Loucy (cell line): ENCODE measurements around the gene DCAKD.

Experiments used
- H2AFZ ChIP-seq: fragments of 200-600 bp; sonication (generic); 2 replicates; pipeline ENCODE4 v1.6.0; 2016; ENCODE audit warnings: antibody characterized with exemption, mild to moderate bottlenecking, low read length, moderate library complexity
- H3F3A ChIP-seq: fragments of 200-600 bp; 2 replicates; pipeline ENCODE4 v1.6.0; 2016; ENCODE audit warnings: antibody characterized with exemption, low read depth, mild to moderate bottlenecking
- H3K27me3 ChIP-seq: fragments of 200-600 bp; sonication (generic); 2 replicates; pipeline ENCODE4 v1.6.1; 2014; ENCODE audit warnings: low read length, mild to moderate bottlenecking; ENCODE audit not compliant: insufficient read depth, poor library complexity, severe bottlenecking
- H3K36me3 ChIP-seq: fragments of 200-600 bp; sonication (generic); 2 replicates; pipeline ENCODE4 v1.6.1; 2016; ENCODE audit warnings: low read length; ENCODE audit not compliant: insufficient read depth
- H3K4me1 ChIP-seq: fragments of 200-600 bp; sonication (generic); 2 replicates; pipeline ENCODE4 v1.5.1; 2014; ENCODE audit warnings: low read length, mild to moderate bottlenecking; ENCODE audit not compliant: insufficient read depth, poor library complexity, severe bottlenecking
- H3K4me2 ChIP-seq: fragments of 200-600 bp; sonication (generic); 2 replicates; pipeline ENCODE4 v1.6.0; 2014; ENCODE audit warnings: antibody characterized with exemption, low read length, low read depth, mild to moderate bottlenecking; ENCODE audit not compliant: poor library complexity, severe bottlenecking
- H3K4me3 ChIP-seq: fragments of 200-600 bp; sonication (generic); 2 replicates; pipeline ENCODE4 v1.5.1; 2014; ENCODE audit warnings: low read length, mild to moderate bottlenecking, mixed read lengths; ENCODE audit not compliant: poor library complexity, severe bottlenecking
- H3K79me2 ChIP-seq: fragments of 200-600 bp; sonication (generic); 2 replicates; pipeline ENCODE4 v1.6.1; 2014; ENCODE audit warnings: low read length; ENCODE audit not compliant: insufficient read depth
- H3K9ac ChIP-seq: fragments of 200-600 bp; sonication (generic); 2 replicates; pipeline ENCODE4 v1.6.0; 2014; ENCODE audit warnings: mild to moderate bottlenecking, low read depth, low read length, moderate library complexity; ENCODE audit not compliant: poor library complexity, severe bottlenecking
- H3K9me2 ChIP-seq: fragments of 200-600 bp; sonication (generic); replicated peaks from 2 replicates; pipeline ENCODE4 v1.6.1; 2016; ENCODE audit warnings: low read depth, low read length, mixed read lengths
- H3K9me3 ChIP-seq: fragments of 200-600 bp; sonication (generic); 2 replicates; pipeline ENCODE4 v1.6.1; 2014; ENCODE audit warnings: mild to moderate bottlenecking, antibody characterized with exemption, low read length, low read depth; ENCODE audit not compliant: insufficient read depth
- H4K20me1 ChIP-seq: fragments of 200-600 bp; sonication (generic); 2 replicates; pipeline ENCODE4 v1.6.0; 2014; ENCODE audit warnings: antibody characterized with exemption, low read length, mild to moderate bottlenecking; ENCODE audit not compliant: insufficient read depth, poor library complexity, severe bottlenecking
- EZH2phosphoT487 ChIP-seq: fragments of 200-600 bp; IDR thresholded peaks from 2 replicates; pipeline ENCODE4 v1.6.1; 2018; ENCODE audit warnings: antibody characterized with exemption, mild to moderate bottlenecking, moderate library complexity, borderline replicate concordance
- TF ChIP-seq, protein P1 (sequence below): fragments of 200-600 bp; sonication (generic); conservative IDR thresholded peaks from 2 replicates; pipeline ENCODE4 v1.5.1; 2014; ENCODE audit warnings: mild to moderate bottlenecking, antibody characterized with exemption, low read length

Gene DCAKD

DNA sequence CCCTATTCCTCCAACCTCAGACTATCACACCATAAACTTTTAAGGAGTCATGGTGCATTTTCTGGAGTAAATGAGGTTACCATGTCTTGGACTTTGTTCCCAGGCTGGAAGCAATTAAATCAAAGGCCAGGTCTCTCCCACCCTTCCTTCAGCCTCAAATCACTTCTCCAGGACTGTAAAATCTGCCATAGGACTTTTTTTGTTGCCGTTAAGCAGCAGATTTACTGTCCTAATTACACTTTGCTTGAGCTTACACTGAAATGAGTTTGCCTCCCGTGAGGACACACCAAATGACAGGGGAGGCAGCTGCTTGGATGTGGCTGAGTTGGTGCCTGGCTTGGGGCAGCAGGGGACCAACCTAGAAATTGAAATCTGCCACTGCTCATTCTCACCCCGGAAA, 14.7 kb downstream of the DCAKD start:
- Histone ChIP-seq H3K4me1 (peaks cover 6% of the 10 kb centered on the region), H3K4me3 (no peak overlapping the region), H3K4me2 (no peak overlapping the region), H3K79me2 (no peaks in the 10 kb centered on the region), H3K9me2 (no peaks in the 10 kb centered on the region), H3F3A (no peaks in the 10 kb centered on the region), H4K20me1 (no peaks in the 10 kb centered on the region), H3K9me3 (no peaks in the 10 kb centered on the region), H3K36me3 (no peaks in the 10 kb centered on the region; the same call in 1 of the 2 replicates), H3K9ac (no peak overlapping the region), H3K27me3 (no peaks in the 10 kb centered on the region), H2AFZ (no peak overlapping the region)
- TF ChIP-seq, protein P1, sequence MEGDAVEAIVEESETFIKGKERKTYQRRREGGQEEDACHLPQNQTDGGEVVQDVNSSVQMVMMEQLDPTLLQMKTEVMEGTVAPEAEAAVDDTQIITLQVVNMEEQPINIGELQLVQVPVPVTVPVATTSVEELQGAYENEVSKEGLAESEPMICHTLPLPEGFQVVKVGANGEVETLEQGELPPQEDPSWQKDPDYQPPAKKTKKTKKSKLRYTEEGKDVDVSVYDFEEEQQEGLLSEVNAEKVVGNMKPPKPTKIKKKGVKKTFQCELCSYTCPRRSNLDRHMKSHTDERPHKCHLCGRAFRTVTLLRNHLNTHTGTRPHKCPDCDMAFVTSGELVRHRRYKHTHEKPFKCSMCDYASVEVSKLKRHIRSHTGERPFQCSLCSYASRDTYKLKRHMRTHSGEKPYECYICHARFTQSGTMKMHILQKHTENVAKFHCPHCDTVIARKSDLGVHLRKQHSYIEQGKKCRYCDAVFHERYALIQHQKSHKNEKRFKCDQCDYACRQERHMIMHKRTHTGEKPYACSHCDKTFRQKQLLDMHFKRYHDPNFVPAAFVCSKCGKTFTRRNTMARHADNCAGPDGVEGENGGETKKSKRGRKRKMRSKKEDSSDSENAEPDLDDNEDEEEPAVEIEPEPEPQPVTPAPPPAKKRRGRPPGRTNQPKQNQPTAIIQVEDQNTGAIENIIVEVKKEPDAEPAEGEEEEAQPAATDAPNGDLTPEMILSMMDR: no peak
- no peak for TF ChIP-seq EZH2phosphoT487

DNA sequence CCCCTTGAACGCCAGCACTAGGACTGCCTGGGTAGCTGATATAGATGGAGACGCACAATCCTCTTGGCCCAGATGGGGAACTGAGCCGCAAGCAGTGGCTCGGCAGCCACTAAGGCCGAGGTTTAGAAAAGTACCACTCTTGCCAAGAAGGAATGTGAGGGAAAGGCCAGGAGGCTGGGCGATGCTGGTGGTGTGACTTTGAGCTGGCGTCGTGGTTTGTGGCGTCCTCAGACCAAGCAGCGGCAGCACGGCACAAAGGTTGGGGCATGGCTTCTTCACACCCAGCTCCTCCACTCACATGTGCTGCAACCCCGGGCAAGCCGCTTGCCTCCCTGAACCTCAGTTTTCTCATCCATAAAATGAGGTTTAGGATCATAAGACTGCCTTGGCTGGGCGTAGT, 15.6 kb downstream of the DCAKD start:
- no peaks in the 10 kb centered on the region for H3F3A ChIP-seq
- no peaks in the 10 kb centered on the region for H3K27me3 ChIP-seq
- H4K20me1 ChIP-seq: no peaks in the 10 kb centered on the region
- H3K9ac ChIP-seq: no peak overlapping the region
- H3K9me3 ChIP-seq: no peaks in the 10 kb centered on the region
- H3K36me3 ChIP-seq: no peaks in the 10 kb centered on the region; the same call in 1 of the 2 replicates
- TF ChIP-seq, protein P1: no peak
- TF ChIP-seq EZH2phosphoT487: no peak
- H3K4me2 ChIP-seq: no peak overlapping the region
- H3K4me1 ChIP-seq: peaks cover 10% of the 10 kb centered on the region
- H3K79me2 ChIP-seq: no peaks in the 10 kb centered on the region
- no peak overlapping the region for H3K4me3 ChIP-seq
- H3K9me2 ChIP-seq: no peaks in the 10 kb centered on the region
- no peak overlapping the region for H2AFZ ChIP-seq

- H3K9ac ChIP-seq: no peak overlapping the region
- H3K9me2 ChIP-seq: no peaks in the 10 kb centered on the region
- H3K4me1 ChIP-seq: peaks cover 9% of the 10 kb centered on the region
- no peaks in the 10 kb centered on the region for H3K9me3 ChIP-seq
- H2AFZ ChIP-seq: no peak overlapping the region
- H3K4me2 ChIP-seq: no peak overlapping the region
- no peaks in the 10 kb centered on the region for H3K79me2 ChIP-seq
- no peaks in the 10 kb centered on the region for H3K27me3 ChIP-seq
- peaks cover under 1% of the 10 kb centered on the region; the same call in 1 of the 2 replicates for H3K36me3 ChIP-seq
- TF ChIP-seq, protein P1: no peak
- TF ChIP-seq EZH2phosphoT487: no peak
- no peaks in the 10 kb centered on the region for H3F3A ChIP-seq
- H3K4me3 ChIP-seq: no peak overlapping the region
- H4K20me1 ChIP-seq: no peaks in the 10 kb centered on the region
These were observed 16.8 kb downstream of the DCAKD start for GRCh38 chr17:45034599-45034998.
